Lung (tissue), 12 donors: ENCODE measurements around the gene ZNF519. TPM values are rescaled to one million over a fixed set of nuclear protein-coding genes. Genes with fewer than 3 reads are reported as not detected.
"Not testable (repeated sequence)": the region's sequence is repeated elsewhere in the genome, so short reads cannot be mapped to it uniquely, and the experiment has no call there.

Source experiments
- ATAC-seq: fragments of 200-7000 bp; cut with Tn5 transposase; one replicate; pipeline ENCODE4 v1.9.1; 2020; ENCODE audit warnings: moderate number of reproducible peaks; ENCODE audit not compliant: insufficient read depth, low FRiP score
- DNase-seq, 3 donors: peaks; one replicate each; pipeline ENCODE4 v3.0.0-alpha.2; 2013 to 2017
- H3K27ac ChIP-seq, 2 donors: one replicate each; pipeline ENCODE4 v1.5.1; 2013; ENCODE audit warnings: mild to moderate bottlenecking in 2 of 2, moderate library complexity in 2 of 2, control low read depth in 1 of 2, inconsistent platforms in 1 of 2, low read depth in 1 of 2, low read length in 1 of 2
- H3K27me3 ChIP-seq, 3 donors: one replicate each; pipeline ENCODE4 v1.5.1; 2013; ENCODE audit warnings: low read length in 2 of 3; ENCODE audit not compliant: control insufficient read depth in 3 of 3, insufficient read depth in 3 of 3
- H3K36me3 ChIP-seq, 4 donors: one replicate each; pipeline ENCODE4 v1.5.1; 2013; ENCODE audit warnings: low read length in 4 of 4, mild to moderate bottlenecking in 1 of 4, moderate library complexity in 1 of 4; ENCODE audit not compliant: control insufficient read depth in 4 of 4, insufficient read depth in 4 of 4
- H3K4me1 ChIP-seq, 5 donors: one replicate each; pipeline ENCODE4 v1.5.1; 2013; ENCODE audit warnings: low read length in 5 of 5, mild to moderate bottlenecking in 2 of 5, moderate library complexity in 1 of 5; ENCODE audit not compliant: control insufficient read depth in 5 of 5, insufficient read depth in 5 of 5
- H3K4me3 ChIP-seq: one replicate; pipeline ENCODE4 v1.5.1; 2013; ENCODE audit warnings: mild to moderate bottlenecking, control low read depth, moderate library complexity
- H3K9ac ChIP-seq, 2 donors: one replicate each; pipeline ENCODE4 v1.5.1; 2013; ENCODE audit warnings: low read length in 2 of 2, control low read depth in 1 of 2; ENCODE audit not compliant: insufficient read depth in 1 of 2
- H3K9me3 ChIP-seq, 4 donors: one replicate each; pipeline ENCODE4 v1.5.1; 2013; ENCODE audit warnings: low read length in 3 of 4, mild to moderate bottlenecking in 1 of 4, moderate library complexity in 1 of 4; ENCODE audit not compliant: control insufficient read depth in 4 of 4, insufficient read depth in 3 of 4
- WGBS, 2 donors: extraction: QIAGEN DNeasy Blood & Tissue Kit; methylation state at CpG; one replicate each; pipeline ENCODE4 v1.1.7; 2013; 5-methylcytosine and 5-hydroxymethylcytosine counted together
- polyA plus RNA-seq, 2 donors: library from polyadenylated mRNA; stranded (reverse); fragments of 200-250 nt; gene quantifications; one replicate each; pipeline ENCODE4 v1.2.1, GENCODE V29; 2013
- total RNA-seq, 2 donors: library from RNA; depleted of rRNA in 1 of 2; stranded (reverse); fragments of >200 nt in 1 of 2; gene quantifications; one replicate each; pipeline ENCODE4 v1.2.1, GENCODE V29; 2014 to 2021
- TF ChIP-seq, protein P1 (sequence below): IDR thresholded peaks from 2 replicates; pipeline ENCODE4 v1.5.1; 2012; ENCODE audit warnings: mild to moderate bottlenecking; ENCODE audit errors: control extremely low read depth, extremely low read depth
- donor health status: control.
- donor health status: control.
- donor health status: Bipolar disorder and iron deficiency.
- donor health status: healthy.
- donor health status: DM: yes; HTN: yes; CAD: no.

Gene ZNF519
- total and polyA plus RNA-seq, 4 donors: 0.70 to 17.2 (median 3.2) TPM

DNA sequence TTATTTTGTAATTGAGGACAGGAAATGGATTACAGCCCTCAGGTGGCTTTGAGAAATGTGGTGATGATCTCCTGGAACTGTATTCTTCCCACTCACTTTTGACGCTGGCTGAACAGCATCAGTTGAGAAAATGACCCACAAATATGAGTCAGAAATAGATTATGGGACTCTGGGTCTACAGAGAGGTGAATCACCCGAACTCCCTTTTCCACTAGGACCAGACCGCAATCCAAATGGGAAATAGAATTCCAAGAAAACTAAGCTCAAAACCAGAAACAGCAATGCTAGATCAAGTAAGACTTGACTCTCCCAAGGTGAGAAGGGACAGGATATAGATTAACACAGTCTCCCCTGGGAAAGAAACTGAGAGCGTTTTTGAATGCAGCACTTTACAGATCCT, 5.7 kb upstream of the ZNF519 start:
- not testable (repeated sequence) for H3K4me3 ChIP-seq, ATAC-seq, H3K9me3 ChIP-seq, H3K4me1 ChIP-seq, H3K27ac ChIP-seq, H3K27me3 ChIP-seq, DNase-seq, H3K9ac ChIP-seq, H3K36me3 ChIP-seq
- 86% methylated on average over 4 of the region's 4 CpGs for WGBS, 2 donors

DNA sequence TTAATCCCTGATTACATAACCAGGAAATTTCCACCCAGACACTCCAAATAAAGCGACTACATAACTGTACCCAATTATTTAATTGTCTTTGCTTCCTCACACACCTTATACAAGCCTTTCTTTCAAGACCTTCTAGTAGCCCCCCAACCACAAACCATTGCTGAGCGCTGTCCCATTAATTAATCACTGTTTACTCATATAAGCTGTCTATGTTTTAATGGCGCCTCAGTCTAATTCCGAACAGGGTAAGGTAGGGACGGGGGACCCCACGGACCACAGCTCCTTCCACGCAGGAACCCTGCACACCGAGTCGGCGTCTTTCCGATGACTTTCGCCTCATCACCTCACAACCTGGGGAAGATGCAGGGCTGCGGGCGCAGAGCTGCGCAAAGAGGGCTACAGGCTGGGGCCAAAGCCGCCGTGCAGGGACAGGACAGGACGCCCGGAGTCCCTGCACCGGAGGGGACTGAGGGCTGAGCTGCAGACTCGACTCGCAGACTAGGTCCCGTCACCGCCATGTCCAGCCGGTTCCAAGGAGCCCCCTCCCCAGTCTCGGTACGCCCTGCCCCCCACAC, 452 bp downstream of the ZNF519 start:
- H3K4me3 ChIP-seq: peak overlapping the region; percentile 55
- H3K9me3 ChIP-seq, H3K27me3 ChIP-seq, H3K4me1 ChIP-seq, H3K36me3 ChIP-seq: not testable (repeated sequence)
- peak; percentile 37 for ATAC-seq
- peak overlapping the region in 1 of 2 donors; percentile 57 for H3K27ac ChIP-seq
- 1 to 2% methylated on average over 17 to 22 of the region's 27 CpGs for WGBS, 2 donors
- DNase-seq: peak in 2 of 3 donors; percentile 1 to 5
- H3K9ac ChIP-seq: peak overlapping the region; percentile 37 to 68

DNA sequence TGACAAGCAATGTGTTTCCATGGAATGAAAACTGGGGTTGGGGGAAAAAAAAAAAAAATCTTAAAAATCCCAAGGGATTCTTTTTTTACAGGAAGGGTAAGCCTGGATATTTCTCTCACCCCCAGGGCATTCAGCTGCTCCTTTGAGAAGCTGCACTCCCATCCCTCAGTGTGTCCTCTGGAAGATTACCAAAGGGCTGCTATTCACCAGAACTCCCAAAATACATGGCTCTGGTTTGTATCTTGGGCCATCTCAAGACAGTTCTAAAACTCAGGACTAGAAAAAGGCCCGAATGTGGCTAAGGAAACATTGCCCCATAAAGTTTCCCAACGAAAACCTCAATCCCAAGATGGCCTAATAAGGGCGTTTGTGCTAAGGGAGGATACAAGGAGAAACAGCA, 1.4 kb downstream of the ZNF519 start:
- not testable (repeated sequence) for H3K4me3 ChIP-seq, H3K9me3 ChIP-seq, H3K27me3 ChIP-seq, H3K9ac ChIP-seq, H3K36me3 ChIP-seq, H3K4me1 ChIP-seq, H3K27ac ChIP-seq, ATAC-seq
- 34 to 58% methylated on average over 2 of the region's 3 CpGs for WGBS, 2 donors
- DNase-seq: peak in 1 of 3 donors; percentile 4

DNA sequence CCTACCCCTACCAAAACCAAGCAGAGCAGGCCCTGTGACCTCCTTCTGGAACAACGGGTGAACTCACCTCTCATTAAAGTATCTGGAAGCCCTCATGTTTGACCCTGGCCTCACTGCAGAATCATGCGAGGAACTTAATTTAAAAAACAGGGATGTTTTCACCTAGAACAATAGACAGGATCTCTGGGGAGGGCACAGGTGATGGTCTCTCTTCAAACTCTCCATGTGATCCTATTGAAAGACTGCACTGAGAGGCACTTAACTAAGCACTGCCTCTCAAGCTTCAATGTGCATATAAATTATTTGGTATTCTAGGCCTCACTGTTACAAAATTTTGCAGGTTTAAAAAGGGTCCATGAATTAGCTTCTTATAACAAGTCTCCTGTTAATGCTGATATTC, 7.5 kb downstream of the ZNF519 start:
- Histone ChIP-seq H3K4me1 (no peaks in the 10 kb centered on the region), H3K27me3 (no peaks in the 10 kb centered on the region), H3K4me3 (no peak overlapping the region), H3K27ac (no peak overlapping the region), H3K36me3 (no peaks in the 10 kb centered on the region), H3K9ac (no peak overlapping the region), H3K9me3 (no peaks in the 10 kb centered on the region)
- TF ChIP-seq, protein P1, sequence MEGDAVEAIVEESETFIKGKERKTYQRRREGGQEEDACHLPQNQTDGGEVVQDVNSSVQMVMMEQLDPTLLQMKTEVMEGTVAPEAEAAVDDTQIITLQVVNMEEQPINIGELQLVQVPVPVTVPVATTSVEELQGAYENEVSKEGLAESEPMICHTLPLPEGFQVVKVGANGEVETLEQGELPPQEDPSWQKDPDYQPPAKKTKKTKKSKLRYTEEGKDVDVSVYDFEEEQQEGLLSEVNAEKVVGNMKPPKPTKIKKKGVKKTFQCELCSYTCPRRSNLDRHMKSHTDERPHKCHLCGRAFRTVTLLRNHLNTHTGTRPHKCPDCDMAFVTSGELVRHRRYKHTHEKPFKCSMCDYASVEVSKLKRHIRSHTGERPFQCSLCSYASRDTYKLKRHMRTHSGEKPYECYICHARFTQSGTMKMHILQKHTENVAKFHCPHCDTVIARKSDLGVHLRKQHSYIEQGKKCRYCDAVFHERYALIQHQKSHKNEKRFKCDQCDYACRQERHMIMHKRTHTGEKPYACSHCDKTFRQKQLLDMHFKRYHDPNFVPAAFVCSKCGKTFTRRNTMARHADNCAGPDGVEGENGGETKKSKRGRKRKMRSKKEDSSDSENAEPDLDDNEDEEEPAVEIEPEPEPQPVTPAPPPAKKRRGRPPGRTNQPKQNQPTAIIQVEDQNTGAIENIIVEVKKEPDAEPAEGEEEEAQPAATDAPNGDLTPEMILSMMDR: no peak
- 77 to 89% methylated on average over 2 of the region's 2 CpGs for WGBS, 2 donors
- ATAC-seq (no peak), DNase-seq (no peak)

DNA sequence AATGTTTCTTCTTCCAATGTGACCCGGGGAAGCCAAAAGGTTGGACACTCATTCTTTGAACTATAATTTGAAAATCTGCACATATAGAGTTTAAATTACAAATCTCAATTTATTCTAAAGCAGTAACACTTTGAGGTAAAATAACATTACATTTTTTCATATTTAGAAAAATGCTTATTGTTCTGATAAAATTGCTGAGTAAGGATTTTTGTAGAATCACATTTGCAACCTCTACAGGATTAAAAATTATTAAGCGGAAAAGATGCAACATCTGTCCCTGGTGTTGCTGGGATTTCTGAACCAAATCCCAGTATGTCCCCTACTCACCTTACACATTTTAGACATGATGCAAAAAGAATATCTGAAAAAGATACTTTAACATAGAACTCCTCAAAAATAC, 10.1 kb downstream of the ZNF519 start:
- Histone ChIP-seq H3K27ac (no peak overlapping the region), H3K27me3 (no peaks in the 10 kb centered on the region), H3K9me3 (no peaks in the 10 kb centered on the region), H3K4me3 (no peak overlapping the region), H3K36me3 (no peaks in the 10 kb centered on the region), H3K4me1 (no peaks in the 10 kb centered on the region), H3K9ac (no peak overlapping the region)
- no peak for ATAC-seq
- TF ChIP-seq, protein P1: no peak
- DNase-seq: no peak
- 96 to 97% methylated on average over 2 of the region's 2 CpGs for WGBS, 2 donors
